GM19397 (cell line): ENCODE measurements around the gene LPCAT3.
"Not testable (repeated sequence)": the region's sequence is repeated elsewhere in the genome, so short reads cannot be mapped to it uniquely, and the experiment has no call there.

Source experiments
- ATAC-seq: cut with Tn5 transposase; IDR thresholded peaks from one replicate; pipeline ENCODE4 v1.9.1; 2021; ENCODE audit warnings: mild to moderate bottlenecking, moderate library complexity; ENCODE audit not compliant: unreplicated experiment

The LPCAT3 gene

GRCh38 chr12:7038591-7038990 is 20.3 kb upstream of the LPCAT3 start:
- no peak for ATAC-seq

GRCh38 chr12:7037411-7037810 is 19.1 kb upstream of the LPCAT3 start:
- ATAC-seq, result not testable (repeated sequence)

- no peak for ATAC-seq
Measured at GRCh38 chr12:7035463-7035862, 17.2 kb upstream of the LPCAT3 start.

- no peak for ATAC-seq
Measured at GRCh38 chr12:7034464-7034863, 16.2 kb upstream of the LPCAT3 start.

GRCh38 chr12:7032990-7033389 is 14.7 kb upstream of the LPCAT3 start:
- no peak for ATAC-seq

- ATAC-seq, result no peak
Measured at GRCh38 chr12:7031306-7031705, 13.0 kb upstream of the LPCAT3 start.

GRCh38 chr12:7026854-7027253 is 8.6 kb upstream of the LPCAT3 start:
- ATAC-seq, result no peak

GRCh38 chr12:7023114-7023513 is 4.8 kb upstream of the LPCAT3 start:
- ATAC-seq, result no peak

GRCh38 chr12:7021956-7022355 is 3.7 kb upstream of the LPCAT3 start:
- no peak for ATAC-seq

GRCh38 chr12:7019043-7019569 is 830 bp upstream of the LPCAT3 start:
- ATAC-seq, result no peak

GRCh38 chr12:7017870-7018349 is 366 bp downstream of the LPCAT3 start:
- peak; percentile 5 for ATAC-seq

GRCh38 chr12:7016958-7017571 is 1.2 kb downstream of the LPCAT3 start:
- no peak for ATAC-seq

- ATAC-seq, result no peak
Measured at GRCh38 chr12:7015555-7016370, 2.5 kb downstream of the LPCAT3 start.

GRCh38 chr12:7013101-7013500 is 5.2 kb downstream of the LPCAT3 start:
- no peak for ATAC-seq

GRCh38 chr12:7012024-7012607 is 6.2 kb downstream of the LPCAT3 start:
- no peak for ATAC-seq

- ATAC-seq, result not testable (repeated sequence)
Measured at GRCh38 chr12:7011398-7011797, 6.9 kb downstream of the LPCAT3 start.

GRCh38 chr12:7009512-7009911 is 8.8 kb downstream of the LPCAT3 start:
- no peak for ATAC-seq

- ATAC-seq, result no peak
Measured at GRCh38 chr12:7008864-7009263, 9.4 kb downstream of the LPCAT3 start.

GRCh38 chr12:7006639-7007038 is 11.6 kb downstream of the LPCAT3 start:
- no peak for ATAC-seq

- no peak for ATAC-seq
Measured at GRCh38 chr12:7005311-7005710, 13.0 kb downstream of the LPCAT3 start.

GRCh38 chr12:7004840-7005239 is 13.4 kb downstream of the LPCAT3 start:
- ATAC-seq, result no peak
